Measurements from ENCODE around the gene ANXA2.

Gene ANXA2

DNA sequence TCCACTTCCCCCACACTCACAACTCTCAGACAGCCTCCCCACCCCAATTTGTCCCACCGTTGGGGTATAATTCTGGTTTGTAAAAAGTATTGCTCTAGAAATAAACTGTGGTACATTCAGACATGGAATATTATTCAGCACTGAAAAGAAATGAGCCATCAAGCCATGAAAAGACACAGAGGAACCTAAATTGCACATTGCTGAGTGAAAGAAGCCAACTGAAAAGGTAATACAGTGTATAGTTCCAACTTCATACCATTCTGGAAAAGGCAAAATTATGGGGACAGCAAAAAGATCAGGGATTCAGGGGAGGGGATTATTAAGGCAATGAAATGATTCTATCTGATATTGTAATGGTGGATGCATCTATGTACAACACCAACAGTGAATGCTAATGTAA is 10.5 kb downstream of the ANXA2 start:
- DNase-seq, result no peak

DNA sequence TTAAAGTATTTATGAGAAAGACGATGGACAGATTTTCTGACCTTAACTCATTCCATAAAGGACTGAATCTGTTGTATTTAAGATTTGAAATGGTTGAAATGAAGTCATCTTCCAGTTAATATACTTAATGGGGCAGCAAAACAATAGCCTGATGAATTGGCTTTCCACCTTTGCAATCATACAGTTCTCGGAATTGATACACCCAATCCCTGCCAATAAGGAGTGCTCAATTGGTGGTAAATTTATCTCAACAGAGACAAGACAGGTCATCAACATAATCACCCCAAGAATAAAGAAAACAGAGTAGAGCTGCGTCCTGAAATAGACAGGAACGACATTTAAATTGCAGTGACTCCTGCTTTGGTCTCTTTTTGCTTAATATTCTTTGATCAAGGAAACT is 11.2 kb downstream of the ANXA2 start:
- DNase-seq, result peak in 1 of 3 donors; percentile 5

DNA sequence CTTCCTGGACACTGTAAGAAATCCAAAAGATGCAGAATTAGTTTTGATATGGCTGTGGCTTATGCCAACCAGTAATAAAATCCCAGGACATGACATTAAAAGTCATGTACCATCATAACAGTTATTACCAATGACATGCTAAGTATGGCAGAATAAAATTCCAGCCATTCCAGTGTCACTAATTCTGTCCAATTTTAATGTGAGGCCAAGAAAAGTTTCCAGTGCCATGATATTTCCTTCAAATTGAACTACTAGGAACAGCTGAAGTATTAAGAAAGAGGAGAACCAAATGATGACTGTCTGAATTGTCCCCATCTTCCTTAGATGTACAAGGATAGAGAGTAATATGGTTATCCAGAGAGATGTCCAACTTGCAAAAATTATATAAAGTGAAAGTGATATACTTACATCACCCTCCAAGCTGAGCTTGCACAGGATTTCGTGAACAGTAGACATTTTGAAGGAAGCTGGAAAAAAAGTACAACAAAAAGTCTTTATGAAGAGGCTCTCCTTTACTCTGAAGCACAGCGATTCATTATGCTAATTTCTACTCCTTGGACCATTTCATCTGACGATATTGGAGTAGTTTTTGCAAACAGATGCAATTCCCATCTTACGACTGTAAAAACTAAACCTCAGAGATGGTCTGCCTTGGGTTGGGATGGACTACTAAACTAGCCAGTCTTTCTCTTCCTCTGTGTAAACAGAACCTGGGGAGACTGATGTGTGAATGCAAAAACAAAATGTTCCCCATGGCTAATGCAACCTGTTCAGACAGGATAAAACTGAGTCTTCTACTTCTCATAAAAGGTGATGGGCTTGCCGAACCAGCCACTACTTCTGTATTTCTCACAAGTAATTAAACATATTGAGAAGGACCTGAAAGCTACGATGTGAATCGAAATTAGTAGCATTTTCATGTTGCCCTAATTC is 11.9 kb downstream of the ANXA2 start:
- peak in 2 of 3 donors; percentile 2 to 32 for DNase-seq

DNA sequence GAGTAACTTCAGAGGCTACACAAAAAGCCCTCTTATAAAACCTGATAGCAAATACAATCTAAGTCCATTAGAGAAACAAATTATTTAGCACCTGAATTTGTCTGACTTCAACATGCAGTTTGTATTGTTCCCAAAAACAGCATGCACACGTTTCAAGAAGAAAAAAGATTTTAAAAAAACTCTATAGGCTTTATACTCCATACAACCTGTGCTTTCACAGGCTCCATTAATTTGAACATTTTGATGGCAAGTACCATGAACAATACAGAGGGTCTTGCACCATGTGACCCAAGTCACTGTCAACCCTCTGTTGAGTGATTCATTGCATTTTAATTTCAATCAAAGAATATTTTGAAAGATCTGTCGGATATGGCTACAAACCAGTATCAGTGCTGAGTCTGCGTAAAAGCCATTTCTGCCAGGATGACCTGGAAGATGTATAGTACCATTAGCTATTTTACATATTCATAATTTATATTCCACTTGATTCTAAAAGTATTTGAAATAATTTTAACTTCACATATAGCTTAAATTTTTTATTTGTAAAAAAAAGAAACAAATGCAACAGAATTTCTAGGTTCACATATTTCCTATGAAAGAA is 13.2 kb downstream of the ANXA2 start:
- DNase-seq, result no peak

DNA sequence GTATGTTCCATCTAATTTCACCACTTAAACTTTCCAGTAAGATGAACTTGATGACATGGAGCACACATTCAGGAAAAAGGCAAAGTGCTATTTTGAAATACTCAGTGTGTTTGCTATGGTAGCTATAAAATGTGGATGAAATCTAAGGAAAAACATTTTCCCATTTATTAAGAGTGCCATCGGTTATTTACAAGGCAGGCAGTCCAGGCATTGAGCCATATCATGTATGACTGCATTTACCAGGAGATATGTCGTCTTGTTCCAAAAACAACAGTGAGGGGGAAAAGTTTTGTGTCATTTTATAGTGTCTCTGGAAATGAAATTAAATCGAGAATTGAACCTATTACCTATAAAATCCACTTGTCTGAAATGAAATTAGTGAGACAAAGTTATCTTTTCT is 13.7 kb downstream of the ANXA2 start:
- no peak for DNase-seq

DNA sequence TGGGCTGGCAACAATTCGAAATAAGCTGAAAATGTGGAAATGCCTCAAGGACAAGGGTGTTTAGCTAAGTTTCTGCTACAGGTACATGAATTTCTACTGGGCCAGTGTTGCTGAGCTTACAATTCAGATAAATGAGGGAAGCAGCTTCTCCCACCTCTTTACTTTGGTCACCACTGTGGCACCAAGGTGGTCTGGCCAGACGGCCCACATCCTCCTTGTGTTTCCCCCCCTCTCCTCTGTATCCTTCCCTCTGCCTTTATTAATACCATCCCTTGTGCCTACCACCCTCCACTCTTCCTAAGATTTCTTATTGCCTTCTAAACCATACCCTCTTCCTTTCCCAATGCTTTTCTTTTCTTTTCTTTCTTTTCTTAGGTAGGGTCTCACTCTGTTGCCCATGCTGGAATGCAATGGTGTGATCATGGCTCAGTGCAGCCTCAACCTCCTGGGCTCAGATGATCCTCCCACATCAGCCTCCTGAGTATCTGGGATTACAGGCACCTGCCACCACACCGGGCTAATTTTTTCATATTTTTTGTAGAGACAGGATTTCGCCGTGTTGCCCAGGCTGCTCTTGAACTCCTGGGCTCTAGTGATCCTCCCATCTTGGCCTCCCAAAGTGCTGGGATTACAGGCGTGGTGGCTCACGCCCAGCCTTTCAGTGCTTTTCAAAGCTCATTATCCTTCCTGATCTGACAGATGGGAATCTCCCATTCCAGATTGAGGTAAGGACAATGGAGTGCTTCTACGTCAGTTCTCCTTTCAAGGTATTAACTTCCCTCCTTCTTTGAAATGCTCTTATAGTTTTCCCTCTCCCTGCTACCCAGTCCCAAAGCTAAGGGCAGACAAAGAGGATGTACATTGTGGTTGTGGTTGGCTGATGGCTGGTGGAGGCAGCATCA is 14.8 kb downstream of the ANXA2 start:
- DNase-seq, result no peak

DNA sequence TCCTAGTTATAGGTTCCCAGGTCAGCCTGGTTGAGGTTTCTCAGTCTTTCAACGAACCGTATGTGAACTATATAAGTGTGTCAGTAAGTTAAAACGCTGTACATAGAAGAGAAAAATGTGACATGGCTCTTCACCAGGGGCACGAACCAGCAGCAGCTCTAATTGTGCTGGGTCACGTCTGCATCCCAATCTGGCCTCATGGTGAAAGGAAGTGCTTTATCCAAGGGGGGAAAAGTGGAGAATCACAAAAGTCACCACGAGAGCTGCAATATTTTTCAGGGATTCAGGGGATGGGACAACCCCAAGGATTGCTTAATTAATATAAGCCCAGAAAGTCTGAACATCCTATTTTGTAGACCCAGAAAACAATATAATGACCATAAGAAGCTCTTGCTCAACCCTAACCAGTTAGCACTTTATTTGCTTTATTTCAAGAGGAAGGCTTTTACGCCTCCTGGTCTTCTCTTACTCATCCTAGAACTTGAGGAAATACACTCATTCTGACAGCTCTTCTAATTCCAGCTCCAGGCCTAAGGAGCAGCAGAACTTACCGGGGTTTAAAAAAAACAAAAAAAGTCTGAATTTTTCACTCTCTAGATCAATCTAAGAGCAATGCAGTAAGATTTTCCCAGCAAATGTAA is 16.5 kb downstream of the ANXA2 start:
- DNase-seq, result peak in 2 of 3 donors; percentile 49 to 61

DNA sequence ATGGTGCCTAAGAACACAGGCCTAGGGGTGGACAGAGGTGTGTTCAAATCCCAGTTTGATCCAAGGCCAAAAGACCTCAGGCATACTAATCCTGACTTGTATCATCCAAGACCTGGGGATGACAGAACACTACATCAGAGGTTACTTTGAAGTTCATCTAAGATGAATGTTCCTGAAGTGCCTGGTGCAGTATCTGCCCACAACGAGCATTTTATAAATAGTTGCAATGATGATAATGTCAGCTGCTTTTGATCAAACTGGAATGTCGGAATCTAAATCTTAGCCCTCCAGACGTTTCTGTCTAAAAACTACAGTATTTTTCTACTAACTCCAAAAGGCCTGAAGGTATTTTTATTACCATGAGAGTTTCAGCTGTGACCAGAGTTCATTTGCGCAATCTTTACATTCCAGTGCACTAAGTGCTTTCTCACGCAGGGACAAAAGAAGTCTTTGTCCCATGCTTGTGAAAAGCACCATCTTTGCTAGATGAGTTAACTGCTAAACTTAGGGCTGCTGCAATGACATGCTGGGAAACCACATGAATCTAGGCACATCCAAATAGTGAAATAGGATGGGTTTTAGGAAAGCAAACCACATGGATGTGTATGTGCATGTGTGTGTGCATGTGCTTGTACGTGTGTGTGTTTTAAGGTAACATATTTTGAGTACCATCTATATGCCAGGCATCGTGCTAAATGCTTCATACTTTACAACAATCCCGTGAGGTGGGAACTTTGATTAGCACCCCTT is 18.1 kb downstream of the ANXA2 start:
- DNase-seq, result no peak

DNA sequence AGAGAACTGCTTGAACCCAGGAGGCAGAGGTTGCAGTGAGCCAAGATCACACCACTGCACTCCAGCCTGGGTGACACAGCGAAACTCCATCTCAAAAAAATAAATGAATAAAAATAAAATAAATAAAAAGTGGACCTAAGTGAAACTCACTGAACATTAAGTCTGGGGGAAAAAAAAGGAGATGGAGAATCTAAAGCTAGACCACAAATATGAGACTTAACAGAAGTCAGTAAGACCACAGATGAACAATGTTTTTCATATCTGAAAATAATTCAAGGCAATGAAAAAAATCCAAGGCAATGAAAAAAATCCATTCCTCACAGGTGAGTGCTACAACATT is 18.6 kb downstream of the ANXA2 start:
- no peak for DNase-seq

DNA sequence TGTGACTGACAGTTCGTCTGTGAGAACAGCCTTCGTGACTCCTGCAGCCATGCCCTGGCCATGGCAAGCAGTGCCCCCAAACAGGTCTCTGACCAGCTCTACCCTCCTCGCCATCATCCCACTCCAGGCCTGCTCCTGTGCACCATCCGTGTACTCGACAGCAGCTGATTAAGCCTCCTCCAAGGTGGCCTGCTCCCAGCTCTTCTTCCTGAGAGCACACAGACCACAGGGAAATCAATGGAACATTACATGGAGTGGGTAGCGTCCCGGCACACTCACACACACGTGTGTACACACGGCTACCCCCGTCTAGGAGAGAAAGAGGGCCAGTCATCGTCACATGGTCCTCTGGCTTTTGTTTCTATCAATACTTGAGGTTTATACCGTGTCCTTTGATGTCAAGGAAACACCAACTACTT is 21.1 kb downstream of the ANXA2 start:
- no peak for DNase-seq

DNA sequence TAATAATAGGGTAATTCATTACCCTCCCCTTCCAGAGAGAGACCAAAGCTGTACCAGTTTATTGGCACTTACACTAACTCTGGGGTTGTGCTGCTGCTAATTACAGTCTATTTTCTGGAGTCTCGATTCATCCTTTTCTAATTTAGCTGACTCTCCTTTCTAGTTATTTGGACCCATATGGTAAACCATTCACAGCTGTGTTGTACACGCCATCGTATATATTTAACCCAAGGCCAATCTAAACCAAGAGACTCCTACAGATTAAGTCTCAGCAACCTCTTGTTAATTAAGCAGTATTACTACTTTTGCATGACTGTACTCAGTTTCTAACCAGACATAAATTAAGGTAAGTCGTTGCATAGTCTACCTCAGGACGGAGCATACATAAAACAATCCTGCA is 22.5 kb downstream of the ANXA2 start:
- no peak for DNase-seq

DNA sequence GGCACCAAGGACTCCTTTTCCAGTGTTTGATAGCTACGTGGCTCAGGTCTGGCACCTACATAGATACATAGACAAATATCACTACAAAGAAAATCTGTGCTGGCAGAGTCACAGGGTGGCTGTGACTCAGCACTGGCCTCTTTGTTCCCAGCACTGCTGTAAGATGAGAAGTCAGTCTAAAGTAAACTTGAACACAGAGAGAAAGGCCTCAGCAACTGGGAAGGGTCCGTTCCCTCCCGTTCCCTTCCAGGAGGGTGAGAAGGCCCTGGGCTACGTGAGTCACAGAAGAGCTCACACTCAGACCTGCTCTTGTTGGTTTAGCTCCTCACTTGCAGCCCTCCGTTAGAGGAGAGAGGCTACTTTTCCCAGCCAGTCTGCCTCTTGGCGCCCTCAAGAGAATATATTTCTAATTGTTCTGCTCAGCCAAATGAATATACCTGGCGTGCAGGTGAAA is 23.1 kb downstream of the ANXA2 start:
- DNase-seq, result peak in 1 of 3 donors; percentile 45

DNA sequence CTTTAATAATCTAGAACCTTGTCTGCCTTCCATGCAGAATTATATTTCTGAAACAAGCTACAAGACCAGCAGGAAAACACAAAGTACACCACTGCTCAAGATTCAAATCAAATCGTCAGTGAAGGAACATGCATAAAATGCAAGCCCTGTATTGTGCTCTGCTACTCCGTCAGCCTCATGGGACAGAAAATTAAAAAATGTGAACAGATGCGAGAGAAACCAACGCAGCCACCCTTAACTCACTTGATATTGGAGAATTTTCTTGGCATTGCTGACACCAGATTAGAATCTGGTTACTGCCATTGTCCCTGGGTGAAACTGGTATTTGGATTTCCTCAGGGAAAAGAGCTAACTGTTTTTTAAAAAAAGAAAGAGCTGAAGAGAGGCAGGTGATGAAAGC is 23.6 kb downstream of the ANXA2 start:
- DNase-seq, result no peak

DNA sequence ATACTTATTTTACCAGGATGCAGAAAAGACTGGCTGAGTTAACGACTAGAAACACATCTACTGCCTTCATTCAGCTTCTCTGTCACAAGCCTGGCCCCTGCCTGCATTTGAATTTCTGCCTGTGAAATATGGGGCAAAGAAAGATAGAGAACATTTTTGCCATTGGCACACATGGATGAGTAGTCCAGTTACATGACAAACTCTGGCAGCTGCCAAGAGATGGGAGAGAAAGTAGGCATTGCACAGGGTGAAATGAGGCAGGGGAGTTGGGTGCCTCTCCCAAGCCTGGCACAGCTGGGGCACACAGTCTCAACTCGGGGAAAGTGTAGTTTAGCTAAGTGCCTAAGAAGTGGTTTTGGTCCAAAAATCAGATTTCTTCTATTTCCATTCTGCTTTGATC is 24.0 kb downstream of the ANXA2 start:
- no peak for DNase-seq

DNA sequence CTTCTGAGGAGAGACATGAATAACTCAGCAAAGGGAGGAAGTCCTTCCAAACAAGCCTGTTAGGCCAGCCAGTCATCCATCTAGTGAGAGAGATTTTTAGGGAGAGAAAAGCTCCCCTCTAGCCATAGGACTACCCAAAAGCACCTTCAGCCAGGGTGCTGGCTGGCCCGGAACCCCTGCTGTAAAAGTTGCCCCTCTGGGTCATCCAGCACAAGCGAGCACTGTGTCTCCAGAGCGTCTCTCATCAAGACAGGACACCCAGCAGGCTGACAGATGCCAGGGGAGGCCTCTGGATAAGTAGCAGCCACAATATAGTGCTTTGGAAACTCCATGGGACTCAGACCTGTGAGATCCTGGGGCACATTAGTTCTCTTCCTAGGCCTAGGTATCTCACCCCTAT is 24.5 kb downstream of the ANXA2 start:
- no peak for DNase-seq

DNA sequence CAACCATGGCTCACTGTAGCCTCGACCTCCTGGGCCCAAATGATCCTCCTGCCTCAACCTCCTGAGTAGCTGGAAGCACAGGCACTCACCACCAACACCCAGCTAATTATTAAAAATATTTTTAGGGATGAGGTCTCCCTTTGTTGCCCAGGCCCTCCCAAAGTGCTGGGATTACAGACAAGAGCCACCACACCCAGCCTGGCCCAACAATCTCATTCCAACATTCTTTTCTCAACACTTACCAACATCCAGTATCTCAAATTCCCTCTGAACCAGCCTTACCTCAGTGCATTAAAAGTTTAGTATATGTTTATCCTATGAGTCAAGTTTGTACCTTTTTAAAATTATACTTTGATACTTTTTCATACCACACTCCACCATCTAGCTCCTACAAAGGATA is 25.0 kb downstream of the ANXA2 start:
- DNase-seq, result no peak

DNA sequence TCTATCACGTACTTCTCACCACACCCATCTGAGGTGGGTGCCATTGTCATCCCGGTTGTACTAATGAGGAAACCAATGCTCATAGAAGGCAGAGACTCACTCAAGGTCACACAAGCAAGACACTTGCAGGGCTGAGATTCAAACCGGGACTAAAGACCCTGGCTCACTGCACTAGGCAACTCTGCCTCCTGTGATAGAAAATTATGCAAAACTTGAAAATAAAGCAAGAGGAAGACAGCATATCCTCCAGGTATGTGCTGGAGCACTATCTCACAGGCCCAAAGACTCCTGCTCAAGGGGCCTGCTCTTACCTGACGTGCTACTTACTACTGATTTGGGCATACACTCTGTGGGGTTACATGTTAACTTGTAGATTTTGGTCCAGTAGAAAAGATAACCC is 25.6 kb downstream of the ANXA2 start:
- no peak for DNase-seq

DNA sequence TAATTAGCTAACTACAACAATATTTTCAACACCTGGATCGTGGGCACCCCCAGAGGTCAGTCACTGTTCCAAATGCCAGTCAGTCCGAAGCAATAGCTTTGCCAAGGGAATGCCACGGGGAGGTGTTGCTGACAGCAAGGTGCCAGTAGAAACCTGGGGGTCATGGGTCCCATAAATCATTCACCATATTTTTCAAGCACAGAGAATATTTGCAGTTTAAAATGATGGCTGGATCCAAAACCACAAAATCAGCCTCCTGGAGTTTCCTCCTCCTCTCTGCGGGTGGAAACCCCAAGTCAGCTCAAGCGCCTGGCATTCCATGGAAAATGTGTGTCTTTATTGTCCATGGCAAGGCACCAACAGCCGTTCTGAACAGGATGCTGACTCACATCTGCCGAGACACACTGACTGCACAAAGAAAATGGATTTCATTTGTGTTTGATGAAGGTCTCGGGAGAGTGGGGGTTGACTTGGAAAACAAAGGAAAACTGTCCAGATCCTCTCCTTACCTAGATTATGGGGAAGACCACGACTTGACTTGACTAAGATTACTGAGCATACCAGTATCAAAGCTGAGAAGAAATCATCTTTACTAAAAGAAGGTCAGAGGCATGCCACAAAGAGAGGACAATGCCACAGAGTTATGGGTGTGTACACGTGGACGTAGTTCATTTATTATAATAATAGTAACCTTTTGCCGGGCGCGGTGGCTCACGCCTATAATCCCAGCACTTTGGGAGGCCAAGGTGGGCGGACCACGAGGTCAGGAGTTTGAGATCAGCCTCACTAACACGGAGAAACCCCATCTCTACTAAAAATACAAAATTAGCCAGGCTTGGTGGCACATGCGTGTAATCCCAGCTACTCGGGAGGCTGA is 26.4 kb downstream of the ANXA2 start:
- peak; percentile 39 to 46 (median 39) for DNase-seq

DNA sequence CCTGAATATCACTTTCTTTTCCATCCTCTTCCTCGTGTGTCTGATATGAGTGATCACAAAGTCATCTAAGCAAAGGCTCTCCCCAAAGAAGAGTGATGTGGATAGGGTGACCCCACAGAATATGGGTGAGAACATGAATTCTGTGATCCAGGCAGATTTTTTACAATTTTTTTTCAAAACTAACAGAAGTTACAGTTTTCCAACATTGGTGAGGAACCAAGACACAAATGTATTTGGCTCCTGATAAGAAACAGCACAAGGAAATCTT is 27.0 kb downstream of the ANXA2 start:
- DNase-seq, result no peak

DNA sequence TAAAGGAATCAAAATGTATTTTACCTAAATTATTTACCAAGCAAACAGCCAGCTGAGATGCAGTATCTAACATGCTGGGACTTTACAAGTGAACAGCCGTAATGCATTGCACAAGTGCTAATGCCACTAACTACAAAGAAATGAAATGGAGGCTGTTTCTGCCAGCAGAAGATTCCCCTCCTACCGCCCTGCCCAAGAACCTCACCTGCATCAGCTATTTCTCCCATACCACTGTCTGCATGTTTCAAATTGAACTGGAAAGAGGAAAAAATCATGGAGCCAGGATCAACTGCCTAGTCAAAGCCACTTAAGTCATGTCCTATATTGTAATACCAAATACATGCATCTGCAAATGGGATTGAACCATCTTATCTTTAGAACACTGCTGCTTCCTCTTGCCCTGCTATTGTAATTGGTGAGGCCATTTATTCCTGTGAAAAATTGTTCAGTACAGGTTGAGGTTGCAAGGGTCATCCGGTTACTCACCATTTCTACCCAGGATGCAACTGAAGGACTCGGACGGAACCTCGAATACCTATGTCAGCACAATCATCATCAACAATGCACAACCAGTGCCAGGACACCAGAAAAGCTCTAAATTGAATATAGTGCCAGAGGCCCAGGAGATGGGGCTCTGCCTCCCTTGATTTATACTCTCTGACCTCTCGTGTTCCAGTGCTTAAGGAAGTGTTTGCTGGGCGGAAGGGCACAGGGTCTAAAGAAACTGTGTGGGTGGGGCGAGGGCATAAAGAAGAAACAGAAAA is 27.5 kb downstream of the ANXA2 start:
- DNase-seq, result no peak

DNA sequence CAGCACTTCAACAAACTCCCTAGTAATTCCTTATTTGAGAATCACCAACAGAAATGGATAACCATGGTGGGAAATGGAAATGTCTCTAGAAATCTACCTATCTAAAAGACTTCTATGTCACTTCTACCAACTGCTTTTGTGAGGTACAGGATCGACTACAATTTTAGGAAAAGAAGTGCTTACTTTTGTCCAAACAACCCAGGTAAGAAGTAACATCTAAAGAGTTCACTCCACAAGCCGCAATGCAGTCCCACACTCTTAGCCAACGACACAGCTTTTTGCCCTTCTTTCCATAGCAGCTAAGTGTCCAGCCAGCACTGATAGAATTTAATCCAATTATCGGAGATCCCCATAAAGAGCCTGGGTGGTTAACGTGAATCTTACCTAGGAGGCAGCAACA is 28.1 kb downstream of the ANXA2 start:
- no peak for DNase-seq
